GM12865 (cell line): Measurements from ENCODE around the gene CRYBG2.
"Not testable (repeated sequence)": the region's sequence is repeated elsewhere in the genome, so short reads cannot be mapped to it uniquely, and the experiment has no call there.

ENCODE experiments used
- DNase-seq: peaks from one replicate; pipeline ENCODE4 v3.0.0; 2010; ENCODE audit warnings: low read depth
- H3K4me3 ChIP-seq: 2 replicates; pipeline ENCODE4 v1.5.1; 2011; ENCODE audit warnings: mild to moderate bottlenecking, low read depth, low read length, control low read depth
- CTCF ChIP-seq: IDR thresholded peaks from 2 replicates; pipeline ENCODE4 v1.5.1; 2011; ENCODE audit warnings: low read length, control low read depth, low read depth, inconsistent platforms; ENCODE audit not compliant: insufficient read depth; ENCODE audit errors: missing control alignments

CRYBG2 gene

GRCh38 chr1:26389604-26390247, 35.8 kb upstream of the CRYBG2 start:
- no peak for DNase-seq
- H3K4me3 ChIP-seq, result no peak overlapping the region
- TF ChIP-seq CTCF, result no peak

GRCh38 chr1:26388791-26389445, 35.0 kb upstream of the CRYBG2 start:
- TF ChIP-seq CTCF, result no peak
- H3K4me3 ChIP-seq, result no peak overlapping the region
- no peak for DNase-seq

- DNase-seq, result no peak
- no peak for TF ChIP-seq CTCF
- H3K4me3 ChIP-seq, result no peak overlapping the region
These were observed 33.5 kb upstream of the CRYBG2 start for GRCh38 chr1:26387447-26387846.

GRCh38 chr1:26385063-26385462, 31.1 kb upstream of the CRYBG2 start:
- not testable (repeated sequence) for H3K4me3 ChIP-seq, DNase-seq

GRCh38 chr1:26384076-26384475, 30.1 kb upstream of the CRYBG2 start:
- no peak for DNase-seq
- no peak overlapping the region for H3K4me3 ChIP-seq
- TF ChIP-seq CTCF, result no peak

- H3K4me3 ChIP-seq, result no peak overlapping the region
These were observed 24.9 kb upstream of the CRYBG2 start for GRCh38 chr1:26378879-26379251.

More at GRCh38 chr1:26378879-26379251, 24.9 kb upstream of the CRYBG2 start:
- no peak for DNase-seq
- no peak for TF ChIP-seq CTCF
